ENCODE measurements around the gene DNAJA4.

Gene DNAJA4

GRCh38 chr15:78291698-78292097, 27.3 kb downstream of the DNAJA4 start:
- DNase-seq (ENCODE audit: low read depth), result no peak
- TF ChIP-seq, protein P1, sequence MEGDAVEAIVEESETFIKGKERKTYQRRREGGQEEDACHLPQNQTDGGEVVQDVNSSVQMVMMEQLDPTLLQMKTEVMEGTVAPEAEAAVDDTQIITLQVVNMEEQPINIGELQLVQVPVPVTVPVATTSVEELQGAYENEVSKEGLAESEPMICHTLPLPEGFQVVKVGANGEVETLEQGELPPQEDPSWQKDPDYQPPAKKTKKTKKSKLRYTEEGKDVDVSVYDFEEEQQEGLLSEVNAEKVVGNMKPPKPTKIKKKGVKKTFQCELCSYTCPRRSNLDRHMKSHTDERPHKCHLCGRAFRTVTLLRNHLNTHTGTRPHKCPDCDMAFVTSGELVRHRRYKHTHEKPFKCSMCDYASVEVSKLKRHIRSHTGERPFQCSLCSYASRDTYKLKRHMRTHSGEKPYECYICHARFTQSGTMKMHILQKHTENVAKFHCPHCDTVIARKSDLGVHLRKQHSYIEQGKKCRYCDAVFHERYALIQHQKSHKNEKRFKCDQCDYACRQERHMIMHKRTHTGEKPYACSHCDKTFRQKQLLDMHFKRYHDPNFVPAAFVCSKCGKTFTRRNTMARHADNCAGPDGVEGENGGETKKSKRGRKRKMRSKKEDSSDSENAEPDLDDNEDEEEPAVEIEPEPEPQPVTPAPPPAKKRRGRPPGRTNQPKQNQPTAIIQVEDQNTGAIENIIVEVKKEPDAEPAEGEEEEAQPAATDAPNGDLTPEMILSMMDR (conservative IDR thresholded peaks at IDR 0.05; ENCODE audit: low read length), result no peak

GRCh38 chr15:78292219-78292618, 27.9 kb downstream of the DNAJA4 start:
- H3K4me3 ChIP-seq (ENCODE audit: low read length), result no peak overlapping the region
- TF ChIP-seq, protein P1 (conservative IDR thresholded peaks at IDR 0.05; ENCODE audit: low read length), result no peak
- DNase-seq (ENCODE audit: low read depth), result no peak

More at GRCh38 chr15:78291698-78292097, 27.3 kb downstream of the DNAJA4 start:
- H3K4me3 ChIP-seq (ENCODE audit: low read length), result no peak overlapping the region

DNA sequence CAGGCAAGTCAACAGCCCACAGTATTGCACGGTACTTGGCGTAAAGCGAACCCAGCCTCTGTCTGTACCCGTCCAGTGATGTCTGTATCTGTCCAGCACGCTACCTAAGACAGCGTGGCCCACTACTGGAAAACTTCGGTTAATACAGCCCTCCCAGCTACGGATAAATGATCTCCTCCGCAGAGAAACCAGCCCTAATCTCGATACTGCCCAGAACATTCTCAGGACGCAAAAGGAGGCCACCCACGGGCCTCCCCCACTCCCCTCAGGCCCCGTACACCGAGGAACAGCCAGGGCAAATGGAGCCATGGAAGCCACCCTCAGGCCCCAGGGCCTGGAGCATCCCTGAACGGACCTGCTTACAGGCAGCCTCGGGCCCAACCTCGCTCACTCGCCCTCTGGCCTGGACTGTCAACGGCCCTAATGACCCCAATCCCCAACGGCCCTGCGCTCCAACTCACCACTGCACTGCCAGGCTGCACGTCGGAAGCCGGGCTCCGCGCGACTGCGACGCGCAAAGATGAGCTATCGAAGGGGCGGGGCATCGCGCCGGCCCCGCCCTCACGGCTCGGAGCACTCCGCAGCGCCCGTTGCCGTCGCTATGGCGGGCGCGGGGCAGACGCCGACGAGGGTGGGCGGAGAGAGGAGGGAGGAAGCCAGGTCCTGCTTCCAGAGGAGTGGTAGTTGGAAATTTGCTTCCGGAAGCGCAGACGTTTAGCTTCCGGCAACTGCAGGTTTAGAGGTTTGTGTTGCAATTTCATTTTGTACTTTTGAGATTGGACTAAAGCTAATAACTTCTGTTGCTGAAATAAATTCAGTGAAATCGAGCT, 35.0 kb downstream of the DNAJA4 start, which contains the start of gene SKIC8:
TSS of gene SKIC8 (minus strand) at position 509 of the 830 bp plus-strand sequence. CDS start 3,923 bp downstream, outside the sequence.
- DNase-seq (ENCODE audit: low read depth), result peak; percentile 88
- TF ChIP-seq, protein P1 (conservative IDR thresholded peaks at IDR 0.05; ENCODE audit: low read length), result peak; percentile 9; the same call in 1 of the 2 replicates
- peak within 1 kb of the TSS; percentile 99 for H3K4me3 ChIP-seq (ENCODE audit: low read length)

GRCh38 chr15:78301326-78301725, 37.0 kb downstream of the DNAJA4 start:
- TF ChIP-seq, protein P1 (conservative IDR thresholded peaks at IDR 0.05; ENCODE audit: low read length), result no peak
- H3K4me3 ChIP-seq (ENCODE audit: low read length), result no peak overlapping the region
- no peak for DNase-seq (ENCODE audit: low read depth)

- TF ChIP-seq, protein P1 (conservative IDR thresholded peaks at IDR 0.05; ENCODE audit: low read length), result no peak
- no peak overlapping the region for H3K4me3 ChIP-seq (ENCODE audit: low read length)
- peak; percentile 52 for DNase-seq (ENCODE audit: low read depth)
These were observed 37.5 kb downstream of the DNAJA4 start for GRCh38 chr15:78301828-78302227.

- TF ChIP-seq, protein P1 (conservative IDR thresholded peaks at IDR 0.05; ENCODE audit: low read length), result no peak
- no peak overlapping the region for H3K4me3 ChIP-seq (ENCODE audit: low read length)
- peak; percentile 97 for DNase-seq (ENCODE audit: low read depth)
These were observed 38.4 kb downstream of the DNAJA4 start for GRCh38 chr15:78302579-78303312.
